A549 (cell line): ENCODE data around the gene LRFN4.

ENCODE experiments used
- BHLHE40 ChIP-seq: IDR thresholded peaks from 2 replicates; pipeline ENCODE4 v1.6.1; 2012; ENCODE audit warnings: low read depth, low read length, inconsistent platforms
- CHD2 ChIP-seq: fragments of 150-350 bp; IDR thresholded peaks from 2 replicates; pipeline ENCODE4 v1.6.1; 2014; ENCODE audit warnings: low read length; ENCODE audit not compliant: partially characterized antibody
- CHD4 ChIP-seq: fragments of 200-600 bp; sonication (generic); IDR thresholded peaks from 2 replicates; pipeline ENCODE4 v1.6.1; 2016; ENCODE audit warnings: antibody characterized with exemption, mild to moderate bottlenecking, borderline replicate concordance
- EHF ChIP-seq: fragments of 250-450 bp; sonication (Bioruptor Pico); IDR thresholded peaks from 2 replicates; pipeline ENCODE4 v1.5.0; 2020; ENCODE audit warnings: mild to moderate bottlenecking
- ESRRA ChIP-seq: fragments of 150-350 bp; IDR thresholded peaks from 2 replicates; pipeline ENCODE4 v1.6.1; 2014; ENCODE audit warnings: mild to moderate bottlenecking, low read length, borderline replicate concordance
- HDAC2 ChIP-seq: fragments of 200-600 bp; sonication (generic); IDR thresholded peaks from 2 replicates; pipeline ENCODE4 v1.6.1; 2016
- KDM5A ChIP-seq: fragments of 200-600 bp; sonication (generic); IDR thresholded peaks from 2 replicates; pipeline ENCODE4 v1.6.1; 2016; ENCODE audit warnings: antibody characterized with exemption, mild to moderate bottlenecking
- MYC ChIP-seq: IDR thresholded peaks from 2 replicates; pipeline ENCODE4 v1.6.1; 2012; ENCODE audit warnings: mild to moderate bottlenecking, inconsistent platforms, low read length, improper control_type of control experiment, borderline replicate concordance
- POLR2A ChIP-seq: IDR thresholded peaks from 2 replicates; pipeline ENCODE4 v1.6.1; 2012; ENCODE audit warnings: mild to moderate bottlenecking, low read length
- SMC3 ChIP-seq: fragments of >200 bp; sonication (Bioruptor Twin); formaldehyde crosslinking; IDR thresholded peaks from 3 replicates; pipeline ENCODE4 v1.6.1; 2018; ENCODE audit warnings: inconsistent platforms
- ZSCAN20 ChIP-seq: fragments of 250-450 bp; sonication (Bioruptor Pico); IDR thresholded peaks from 2 replicates; pipeline ENCODE4 v1.8.0; 2022; ENCODE audit warnings: mild to moderate bottlenecking, moderate library complexity
- TF ChIP-seq, protein P1 (sequence below): fragments of >200 bp; sonication (Bioruptor Twin); formaldehyde crosslinking; IDR thresholded peaks from 3 replicates; pipeline ENCODE4 v1.5.1; 2016
- TF ChIP-seq, protein P2 (sequence below): fragments of >200 bp; sonication (Bioruptor Twin); formaldehyde crosslinking; IDR thresholded peaks from 3 replicates; pipeline ENCODE4 v1.6.1; 2016

GRCh38 chr11:66852466-66853241 lies 4.2 kb upstream of the LRFN4 start:
- TF ChIP-seq, protein P1, sequence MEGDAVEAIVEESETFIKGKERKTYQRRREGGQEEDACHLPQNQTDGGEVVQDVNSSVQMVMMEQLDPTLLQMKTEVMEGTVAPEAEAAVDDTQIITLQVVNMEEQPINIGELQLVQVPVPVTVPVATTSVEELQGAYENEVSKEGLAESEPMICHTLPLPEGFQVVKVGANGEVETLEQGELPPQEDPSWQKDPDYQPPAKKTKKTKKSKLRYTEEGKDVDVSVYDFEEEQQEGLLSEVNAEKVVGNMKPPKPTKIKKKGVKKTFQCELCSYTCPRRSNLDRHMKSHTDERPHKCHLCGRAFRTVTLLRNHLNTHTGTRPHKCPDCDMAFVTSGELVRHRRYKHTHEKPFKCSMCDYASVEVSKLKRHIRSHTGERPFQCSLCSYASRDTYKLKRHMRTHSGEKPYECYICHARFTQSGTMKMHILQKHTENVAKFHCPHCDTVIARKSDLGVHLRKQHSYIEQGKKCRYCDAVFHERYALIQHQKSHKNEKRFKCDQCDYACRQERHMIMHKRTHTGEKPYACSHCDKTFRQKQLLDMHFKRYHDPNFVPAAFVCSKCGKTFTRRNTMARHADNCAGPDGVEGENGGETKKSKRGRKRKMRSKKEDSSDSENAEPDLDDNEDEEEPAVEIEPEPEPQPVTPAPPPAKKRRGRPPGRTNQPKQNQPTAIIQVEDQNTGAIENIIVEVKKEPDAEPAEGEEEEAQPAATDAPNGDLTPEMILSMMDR, result no peak
- TF ChIP-seq EHF (no peak), SMC3 (no peak), ZSCAN20 (CRISPR knock-in tag) (no peak), HDAC2 (no peak), CHD2 (no peak), BHLHE40 (no peak), POLR2A (no peak), ESRRA (no peak), MYC (no peak), CHD4 (no peak), KDM5A (no peak)
- TF ChIP-seq, protein P2, sequence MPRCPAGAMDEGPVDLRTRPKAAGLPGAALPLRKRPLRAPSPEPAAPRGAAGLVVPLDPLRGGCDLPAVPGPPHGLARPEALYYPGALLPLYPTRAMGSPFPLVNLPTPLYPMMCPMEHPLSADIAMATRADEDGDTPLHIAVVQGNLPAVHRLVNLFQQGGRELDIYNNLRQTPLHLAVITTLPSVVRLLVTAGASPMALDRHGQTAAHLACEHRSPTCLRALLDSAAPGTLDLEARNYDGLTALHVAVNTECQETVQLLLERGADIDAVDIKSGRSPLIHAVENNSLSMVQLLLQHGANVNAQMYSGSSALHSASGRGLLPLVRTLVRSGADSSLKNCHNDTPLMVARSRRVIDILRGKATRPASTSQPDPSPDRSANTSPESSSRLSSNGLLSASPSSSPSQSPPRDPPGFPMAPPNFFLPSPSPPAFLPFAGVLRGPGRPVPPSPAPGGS, result no peak
